ENCODE data around the gene PCDH10. TPM values are rescaled to one million over a fixed set of nuclear protein-coding genes. Genes with fewer than 3 reads are reported as not detected.

The PCDH10 gene
- total and polyA plus RNA-seq, 2 donors from 2014 or later, result 0.69 to 5.5 TPM

GRCh38 chr4:133127500-133127899 is 21.6 kb upstream of the PCDH10 start:
- FAIRE-seq, result no peak

DNA sequence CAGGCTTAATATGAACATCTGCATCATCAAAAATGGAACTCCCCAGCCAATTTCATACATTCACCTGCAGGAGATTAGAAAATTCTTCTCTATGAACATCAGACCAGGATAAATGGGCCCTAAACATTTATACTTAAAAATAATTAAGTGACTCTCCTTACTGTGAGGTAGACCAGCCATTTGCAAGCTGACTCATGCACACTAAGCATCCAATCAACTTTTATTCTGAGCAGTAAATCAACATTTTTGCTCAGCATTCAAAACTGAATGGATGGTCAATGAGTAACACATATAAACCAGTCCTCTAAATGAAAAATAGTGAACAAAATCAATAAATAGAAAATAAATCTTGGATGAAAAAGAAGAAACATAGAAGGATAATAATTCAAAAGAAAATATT is 19.9 kb upstream of the PCDH10 start:
- no peak for FAIRE-seq
- Histone ChIP-seq H3K4me3 (ENCODE audit: low read length in 3 of 3) (no peak overlapping the region), H3K27me3 (ENCODE audit: control insufficient read depth, insufficient read depth, low read length) (no peaks in the 10 kb centered on the region), H3K9ac (ENCODE audit: low read length in 3 of 3) (no peak overlapping the region), H3K27ac (ENCODE audit: low read depth in 2 of 2, low read length in 2 of 2) (no peak overlapping the region), H3K9me3 (ENCODE audit: control insufficient read depth in 2 of 3, insufficient read depth in 1 of 3, low read length in 3 of 3) (no peaks in the 10 kb centered on the region), H3K4me1 (ENCODE audit: control insufficient read depth in 2 of 3, insufficient read depth in 2 of 3, low read depth in 1 of 3, low read length in 3 of 3) (no peaks in the 10 kb centered on the region), H3K36me3 (ENCODE audit: control insufficient read depth in 2 of 3, insufficient read depth in 3 of 3, low read length in 3 of 3) (no peaks in the 10 kb centered on the region)
- TF ChIP-seq, protein P1, sequence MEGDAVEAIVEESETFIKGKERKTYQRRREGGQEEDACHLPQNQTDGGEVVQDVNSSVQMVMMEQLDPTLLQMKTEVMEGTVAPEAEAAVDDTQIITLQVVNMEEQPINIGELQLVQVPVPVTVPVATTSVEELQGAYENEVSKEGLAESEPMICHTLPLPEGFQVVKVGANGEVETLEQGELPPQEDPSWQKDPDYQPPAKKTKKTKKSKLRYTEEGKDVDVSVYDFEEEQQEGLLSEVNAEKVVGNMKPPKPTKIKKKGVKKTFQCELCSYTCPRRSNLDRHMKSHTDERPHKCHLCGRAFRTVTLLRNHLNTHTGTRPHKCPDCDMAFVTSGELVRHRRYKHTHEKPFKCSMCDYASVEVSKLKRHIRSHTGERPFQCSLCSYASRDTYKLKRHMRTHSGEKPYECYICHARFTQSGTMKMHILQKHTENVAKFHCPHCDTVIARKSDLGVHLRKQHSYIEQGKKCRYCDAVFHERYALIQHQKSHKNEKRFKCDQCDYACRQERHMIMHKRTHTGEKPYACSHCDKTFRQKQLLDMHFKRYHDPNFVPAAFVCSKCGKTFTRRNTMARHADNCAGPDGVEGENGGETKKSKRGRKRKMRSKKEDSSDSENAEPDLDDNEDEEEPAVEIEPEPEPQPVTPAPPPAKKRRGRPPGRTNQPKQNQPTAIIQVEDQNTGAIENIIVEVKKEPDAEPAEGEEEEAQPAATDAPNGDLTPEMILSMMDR (IDR thresholded peaks at IDR 0.05; ENCODE audit: borderline replicate concordance, extremely low read depth, insufficient read depth), result no peak
- intact Hi-C loops (cut with DNase I), result no loop called here
- DNase-seq, result no peak

More at GRCh38 chr4:133127500-133127899, 21.6 kb upstream of the PCDH10 start:
- no peaks in the 10 kb centered on the region for H3K4me1 ChIP-seq (ENCODE audit: control insufficient read depth in 2 of 3, insufficient read depth in 2 of 3, low read depth in 1 of 3, low read length in 3 of 3)
- H3K9ac ChIP-seq (ENCODE audit: low read length in 3 of 3), result no peak overlapping the region
- no peak for DNase-seq
- no peaks in the 10 kb centered on the region for H3K9me3 ChIP-seq (ENCODE audit: control insufficient read depth in 2 of 3, insufficient read depth in 1 of 3, low read length in 3 of 3)
- intact Hi-C loops (cut with DNase I), result no loop called here
- H3K27me3 ChIP-seq (ENCODE audit: control insufficient read depth, insufficient read depth, low read length), result no peaks in the 10 kb centered on the region
- no peak overlapping the region for H3K4me3 ChIP-seq (ENCODE audit: low read length in 3 of 3)
- H3K36me3 ChIP-seq (ENCODE audit: control insufficient read depth in 2 of 3, insufficient read depth in 3 of 3, low read length in 3 of 3), result no peaks in the 10 kb centered on the region
- TF ChIP-seq, protein P1 (IDR thresholded peaks at IDR 0.05; ENCODE audit: borderline replicate concordance, extremely low read depth, insufficient read depth), result no peak
- no peak overlapping the region for H3K27ac ChIP-seq (ENCODE audit: low read depth in 2 of 2, low read length in 2 of 2)

GRCh38 chr4:133130171-133130570 is 18.9 kb upstream of the PCDH10 start:
- Histone ChIP-seq H3K4me1 (ENCODE audit: control insufficient read depth in 2 of 3, insufficient read depth in 2 of 3, low read depth in 1 of 3, low read length in 3 of 3) (no peaks in the 10 kb centered on the region), H3K27ac (ENCODE audit: low read depth in 2 of 2, low read length in 2 of 2) (no peak overlapping the region), H3K4me3 (ENCODE audit: low read length in 3 of 3) (no peak overlapping the region), H3K27me3 (ENCODE audit: control insufficient read depth, insufficient read depth, low read length) (no peaks in the 10 kb centered on the region), H3K9ac (ENCODE audit: low read length in 3 of 3) (no peak overlapping the region), H3K9me3 (ENCODE audit: control insufficient read depth in 2 of 3, insufficient read depth in 1 of 3, low read length in 3 of 3) (no peaks in the 10 kb centered on the region), H3K36me3 (ENCODE audit: control insufficient read depth in 2 of 3, insufficient read depth in 3 of 3, low read length in 3 of 3) (no peaks in the 10 kb centered on the region)
- TF ChIP-seq, protein P1 (IDR thresholded peaks at IDR 0.05; ENCODE audit: borderline replicate concordance, extremely low read depth, insufficient read depth), result no peak
- FAIRE-seq (no peak), DNase-seq (no peak)
- intact Hi-C loops (cut with DNase I), result no loop called here

GRCh38 chr4:133131829-133132460 is 17.1 kb upstream of the PCDH10 start:
- H3K9me3 ChIP-seq (ENCODE audit: control insufficient read depth in 2 of 3, insufficient read depth in 1 of 3, low read length in 3 of 3), result no peaks in the 10 kb centered on the region
- DNase-seq, result no peak
- TF ChIP-seq, protein P1 (IDR thresholded peaks at IDR 0.05; ENCODE audit: borderline replicate concordance, extremely low read depth, insufficient read depth), result no peak
- intact Hi-C loops (cut with DNase I), result no loop called here
- FAIRE-seq, result no peak
- H3K4me3 ChIP-seq (ENCODE audit: low read length in 3 of 3), result no peak overlapping the region
- H3K4me1 ChIP-seq (ENCODE audit: control insufficient read depth in 2 of 3, insufficient read depth in 2 of 3, low read depth in 1 of 3, low read length in 3 of 3), result no peaks in the 10 kb centered on the region
- H3K27me3 ChIP-seq (ENCODE audit: control insufficient read depth, insufficient read depth, low read length), result no peaks in the 10 kb centered on the region
- no peak overlapping the region for H3K9ac ChIP-seq (ENCODE audit: low read length in 3 of 3)
- H3K36me3 ChIP-seq (ENCODE audit: control insufficient read depth in 2 of 3, insufficient read depth in 3 of 3, low read length in 3 of 3), result no peaks in the 10 kb centered on the region
- H3K27ac ChIP-seq (ENCODE audit: low read depth in 2 of 2, low read length in 2 of 2), result no peak overlapping the region

Measured in kidney (tissue), 14 donors.